Parathyroid adenoma (tissue), 2 donors: ENCODE data around the gene C1orf210.

Source experiments
- H2AFZ ChIP-seq: fragments of 300-600 bp; sonication (generic); one replicate; pipeline ENCODE4 v1.7.0; 2017; ENCODE audit warnings: antibody characterized with exemption, mild to moderate bottlenecking
- H3K27ac ChIP-seq: fragments of 300-600 bp; sonication (generic); one replicate; pipeline ENCODE4 v1.7.0; 2017
- H3K27me3 ChIP-seq: fragments of 300-600 bp; sonication (generic); one replicate; pipeline ENCODE4 v1.7.0; 2017; ENCODE audit warnings: low read length; ENCODE audit not compliant: control insufficient read depth, insufficient read depth
- H3K36me3 ChIP-seq: fragments of 300-600 bp; sonication (generic); one replicate; pipeline ENCODE4 v1.7.0; 2017; ENCODE audit warnings: low read length; ENCODE audit not compliant: control insufficient read depth, insufficient read depth
- H3K4me1 ChIP-seq: fragments of 300-600 bp; sonication (generic); one replicate; pipeline ENCODE4 v1.7.0; 2017; ENCODE audit warnings: control low read depth
- H3K4me2 ChIP-seq: fragments of 300-600 bp; sonication (generic); one replicate; pipeline ENCODE4 v1.7.0; 2017; ENCODE audit warnings: low read length
- H3K4me3 ChIP-seq: fragments of 300-600 bp; sonication (generic); one replicate; pipeline ENCODE4 v1.7.0; 2017; ENCODE audit warnings: low read depth, low read length
- H3K79me2 ChIP-seq: fragments of 300-600 bp; sonication (generic); one replicate; pipeline ENCODE4 v1.7.0; 2017; ENCODE audit warnings: control low read depth
- H3K9ac ChIP-seq: fragments of 300-600 bp; sonication (generic); one replicate; pipeline ENCODE4 v1.7.0; 2017; ENCODE audit warnings: mild to moderate bottlenecking
- H3K9me3 ChIP-seq: fragments of 300-600 bp; sonication (generic); one replicate; pipeline ENCODE4 v1.7.0; 2017; ENCODE audit warnings: low read length; ENCODE audit not compliant: control insufficient read depth
- TF ChIP-seq, protein P1 (sequence below): fragments of 300-600 bp; sonication (generic); IDR thresholded peaks from one replicate; pipeline ENCODE4 v1.7.0; 2017; ENCODE audit warnings: antibody characterized with exemption, mild to moderate bottlenecking
- donor health status: primary hyperparathyroidism.

Gene C1orf210

DNA sequence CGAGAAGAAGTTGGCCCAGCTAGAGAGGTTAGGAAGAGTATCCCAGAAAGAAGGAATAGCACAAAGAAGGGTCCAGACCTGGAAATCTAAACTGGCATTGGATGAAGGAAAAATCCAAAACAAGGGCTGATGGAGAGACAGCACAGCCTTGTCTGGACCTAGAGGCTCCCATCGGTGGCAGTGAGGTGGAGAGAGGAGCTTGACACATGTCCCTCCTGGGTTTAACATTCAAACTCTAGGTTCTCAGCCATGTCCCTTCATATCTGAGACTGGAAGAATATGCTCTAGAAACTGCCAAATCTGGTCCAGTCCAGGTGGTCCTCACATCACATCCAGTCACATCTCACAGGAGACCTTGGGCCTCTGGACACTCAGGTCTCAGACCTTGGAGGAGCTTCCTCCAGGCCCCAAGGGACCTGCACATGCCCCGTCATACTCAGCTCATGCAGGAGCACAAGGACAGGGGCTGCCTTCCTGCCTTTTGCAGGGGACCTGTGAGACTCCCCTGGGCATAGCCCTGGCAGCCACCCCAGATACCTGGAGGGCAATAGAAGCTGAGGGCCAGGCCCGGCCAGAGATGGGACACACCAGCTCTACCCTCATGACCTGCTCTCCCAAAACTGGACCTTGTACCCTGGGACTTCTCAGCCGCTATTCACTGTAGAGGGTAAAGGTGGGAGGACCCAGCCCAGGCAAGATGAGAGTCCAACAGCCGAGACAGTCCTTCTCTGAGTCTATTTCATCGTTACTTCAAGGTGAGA is 8.1 kb downstream of the C1orf210 start:
- H3K4me3 ChIP-seq, result no peak overlapping the region
- no peak overlapping the region for H2AFZ ChIP-seq
- no peak overlapping the region for H3K27ac ChIP-seq
- H3K4me2 ChIP-seq, result no peak overlapping the region
- no peak overlapping the region for H3K9ac ChIP-seq
- H3K27me3 ChIP-seq, result no peaks in the 10 kb centered on the region
- H3K36me3 ChIP-seq, result no peaks in the 10 kb centered on the region
- H3K79me2 ChIP-seq, result no peaks in the 10 kb centered on the region
- H3K9me3 ChIP-seq, result no peaks in the 10 kb centered on the region
- H3K4me1 ChIP-seq, result no peaks in the 10 kb centered on the region
- TF ChIP-seq, protein P1, sequence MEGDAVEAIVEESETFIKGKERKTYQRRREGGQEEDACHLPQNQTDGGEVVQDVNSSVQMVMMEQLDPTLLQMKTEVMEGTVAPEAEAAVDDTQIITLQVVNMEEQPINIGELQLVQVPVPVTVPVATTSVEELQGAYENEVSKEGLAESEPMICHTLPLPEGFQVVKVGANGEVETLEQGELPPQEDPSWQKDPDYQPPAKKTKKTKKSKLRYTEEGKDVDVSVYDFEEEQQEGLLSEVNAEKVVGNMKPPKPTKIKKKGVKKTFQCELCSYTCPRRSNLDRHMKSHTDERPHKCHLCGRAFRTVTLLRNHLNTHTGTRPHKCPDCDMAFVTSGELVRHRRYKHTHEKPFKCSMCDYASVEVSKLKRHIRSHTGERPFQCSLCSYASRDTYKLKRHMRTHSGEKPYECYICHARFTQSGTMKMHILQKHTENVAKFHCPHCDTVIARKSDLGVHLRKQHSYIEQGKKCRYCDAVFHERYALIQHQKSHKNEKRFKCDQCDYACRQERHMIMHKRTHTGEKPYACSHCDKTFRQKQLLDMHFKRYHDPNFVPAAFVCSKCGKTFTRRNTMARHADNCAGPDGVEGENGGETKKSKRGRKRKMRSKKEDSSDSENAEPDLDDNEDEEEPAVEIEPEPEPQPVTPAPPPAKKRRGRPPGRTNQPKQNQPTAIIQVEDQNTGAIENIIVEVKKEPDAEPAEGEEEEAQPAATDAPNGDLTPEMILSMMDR, result no peak

DNA sequence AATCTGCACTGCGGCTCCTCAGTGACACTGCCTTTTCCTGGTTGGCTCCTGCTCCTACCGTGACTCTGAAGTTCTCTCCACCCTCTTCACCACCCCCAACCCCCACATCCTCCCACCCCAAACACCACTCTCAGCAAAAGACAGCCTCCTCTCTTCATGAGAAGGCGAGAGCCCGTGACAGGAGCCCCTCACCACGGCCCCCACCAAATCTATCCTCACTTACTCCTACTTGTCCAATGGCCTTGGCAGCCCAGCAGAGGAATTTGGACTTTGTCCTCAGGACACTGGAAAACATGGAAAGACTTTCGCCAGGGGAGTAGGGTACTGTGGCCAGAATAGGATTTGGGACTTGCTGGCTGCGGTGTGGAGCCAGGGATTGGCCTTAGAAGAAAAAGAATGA is 8.7 kb downstream of the C1orf210 start:
- TF ChIP-seq, protein P1, result no peak
- no peak overlapping the region for H3K27ac ChIP-seq

DNA sequence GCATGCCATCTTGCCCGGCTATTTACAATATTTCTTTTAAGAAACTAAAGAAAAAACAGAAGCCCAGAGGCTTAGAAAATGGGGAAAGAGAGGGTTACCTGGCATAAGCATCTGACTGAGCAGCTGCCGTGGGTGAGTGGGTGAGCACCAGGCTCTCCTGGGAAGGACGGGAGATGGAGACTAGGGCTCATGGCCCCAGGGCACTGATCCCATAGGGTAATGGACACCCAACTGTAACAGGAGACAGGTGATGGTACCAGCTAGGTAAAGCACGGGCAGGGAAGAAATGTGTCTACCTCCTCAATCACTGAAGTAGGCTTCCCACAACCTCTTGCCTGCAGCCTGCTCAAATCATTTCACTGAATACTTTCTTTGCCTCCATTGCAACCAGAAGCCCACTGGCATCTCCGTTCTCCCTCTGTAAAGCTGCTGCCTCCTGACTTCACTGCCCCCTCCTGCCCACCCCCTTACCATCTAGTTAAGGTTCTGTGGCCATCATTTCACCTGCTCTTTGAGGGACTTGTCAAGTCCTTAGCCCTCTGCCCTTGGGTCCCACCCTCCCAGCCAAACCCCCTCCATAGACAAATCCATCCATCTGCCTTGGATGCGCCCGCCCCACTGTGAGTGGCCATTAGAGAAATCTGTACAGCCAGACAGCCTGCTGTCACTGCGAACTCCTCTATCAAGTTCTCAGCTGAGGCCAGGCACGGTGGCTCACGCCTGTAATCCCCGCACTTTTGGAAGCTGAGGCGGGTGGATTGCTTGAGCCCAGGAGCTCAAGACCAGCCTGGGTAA is 9.4 kb downstream of the C1orf210 start:
- Histone ChIP-seq H3K27ac (no peak overlapping the region), H3K79me2 (no peaks in the 10 kb centered on the region), H2AFZ (no peak overlapping the region), H3K36me3 (no peaks in the 10 kb centered on the region), H3K9me3 (no peaks in the 10 kb centered on the region), H3K4me1 (peaks cover 2% of the 10 kb centered on the region), H3K4me3 (no peak overlapping the region), H3K27me3 (no peaks in the 10 kb centered on the region), H3K9ac (no peak overlapping the region), H3K4me2 (no peak overlapping the region)
- TF ChIP-seq, protein P1, result no peak

More for the DNA sequence above, 8.7 kb downstream of the C1orf210 start:
- no peaks in the 10 kb centered on the region for H3K9me3 ChIP-seq
- no peaks in the 10 kb centered on the region for H3K4me1 ChIP-seq
- no peak overlapping the region for H2AFZ ChIP-seq
- H3K4me3 ChIP-seq, result no peak overlapping the region
- no peaks in the 10 kb centered on the region for H3K36me3 ChIP-seq
- no peak overlapping the region for H3K9ac ChIP-seq
- H3K27me3 ChIP-seq, result no peaks in the 10 kb centered on the region
- H3K79me2 ChIP-seq, result no peaks in the 10 kb centered on the region
- H3K4me2 ChIP-seq, result no peak overlapping the region

DNA sequence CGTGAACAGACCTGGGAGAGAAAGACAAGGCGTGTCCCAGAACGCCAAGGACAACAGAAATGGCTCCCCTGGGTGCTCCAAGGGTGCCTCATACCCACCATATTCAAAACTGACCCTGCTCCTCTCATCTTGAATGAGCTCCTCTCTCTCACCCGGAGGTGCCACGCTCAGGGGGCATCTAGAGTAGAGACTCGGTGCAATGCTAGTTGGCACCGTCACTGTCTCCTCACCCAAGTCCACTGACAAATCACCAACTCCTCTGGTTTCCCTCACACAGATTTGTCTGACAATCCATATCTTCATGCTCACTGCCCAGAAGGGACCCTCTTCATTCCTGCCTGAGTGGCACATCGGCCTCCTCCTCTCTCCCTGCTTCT is 10.6 kb downstream of the C1orf210 start:
- Histone ChIP-seq H3K27me3 (no peaks in the 10 kb centered on the region), H3K9ac (no peak overlapping the region), H3K4me1 (peaks cover 2% of the 10 kb centered on the region), H3K4me2 (no peak overlapping the region), H3K79me2 (no peaks in the 10 kb centered on the region), H3K9me3 (no peaks in the 10 kb centered on the region), H2AFZ (no peak overlapping the region), H3K27ac (no peak overlapping the region), H3K36me3 (no peaks in the 10 kb centered on the region), H3K4me3 (no peak overlapping the region)
- TF ChIP-seq, protein P1, result no peak
